Cardiac muscle cell (in vitro differentiated cells and primary cell): ENCODE results near the gene PPDPF. TPM values are rescaled to one million over a fixed set of nuclear protein-coding genes. Genes with fewer than 3 reads are reported as not detected.
"Not testable (repeated sequence)": the region's sequence is repeated elsewhere in the genome, so short reads cannot be mapped to it uniquely, and the experiment has no call there.

Source experiments
- DNase-seq, 2 donors: peaks; one replicate each; pipeline versions ENCODE4 v3.0.0 to v3.0.0-alpha.2; 2010 to 2017; ENCODE audit warnings: low read depth in 1 of 2, low spot score in 1 of 2
- H3K27ac ChIP-seq: fragments of 200-600 bp; sonication (generic); 2 replicates; pipeline ENCODE4 v1.5.1; 2016
- H3K27me3 ChIP-seq: fragments of 200-600 bp; sonication (generic); 2 replicates; pipeline ENCODE4 v1.6.0; 2016; ENCODE audit warnings: control low read depth
- H3K36me3 ChIP-seq: fragments of 200-600 bp; sonication (generic); 2 replicates; pipeline ENCODE4 v1.5.1; 2016; ENCODE audit warnings: control low read depth
- H3K4me1 ChIP-seq: fragments of 200-600 bp; sonication (generic); 2 replicates; pipeline ENCODE4 v1.8.1; 2017; ENCODE audit warnings: low read depth, mild to moderate bottlenecking, mixed run types
- H3K4me3 ChIP-seq: fragments of 200-600 bp; sonication (generic); 2 replicates; pipeline ENCODE4 v1.5.1; 2016; ENCODE audit warnings: mild to moderate bottlenecking
- H3K9me3 ChIP-seq: fragments of 200-600 bp; sonication (generic); 2 replicates; pipeline ENCODE4 v1.5.1; 2017; ENCODE audit warnings: low read depth, mild to moderate bottlenecking, control low read depth
- polyA plus RNA-seq: library from polyadenylated mRNA; unstranded; fragments of >200 nt; fragmentation: Nextera tagmentation; extraction: Ambion mirVana; gene quantifications from 2 replicates; pipeline ENCODE4 v1.2.1, GENCODE V29; 2016
- total RNA-seq: library from RNA; depleted of rRNA; stranded (reverse); fragments of >200 nt; gene quantifications from 2 replicates; pipeline ENCODE4 v1.2.3, GENCODE V29; 2016
- TF ChIP-seq, protein P1 (sequence below): IDR thresholded peaks from 2 replicates; pipeline ENCODE4 v1.5.1; 2012; ENCODE audit warnings: low read depth, mild to moderate bottlenecking, low read length

Gene PPDPF
- total and polyA plus RNA-seq, 2 experiments from 2014 or later: 265 to 368 TPM

DNA sequence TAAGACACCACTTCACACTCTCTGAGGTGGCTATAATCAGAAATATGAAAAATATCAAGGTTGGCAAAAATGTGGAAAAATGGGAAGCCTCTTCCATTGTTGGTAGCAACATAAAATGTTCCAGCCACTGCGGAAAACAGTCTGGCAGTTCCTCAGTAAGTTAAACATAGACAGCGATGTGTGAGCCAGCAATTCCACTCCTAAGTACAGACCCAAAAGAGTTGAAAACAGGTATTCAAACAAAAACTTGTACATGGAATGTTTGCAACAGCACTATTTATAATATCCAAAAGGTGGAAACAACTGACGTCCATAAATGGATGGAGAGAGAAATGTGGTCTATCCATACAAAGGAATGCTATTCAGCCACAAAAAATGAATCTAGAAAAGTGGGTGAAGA, 7.4 kb upstream of the PPDPF start:
- no peak for DNase-seq
- Histone ChIP-seq H3K27ac (no peak overlapping the region), H3K9me3 (no peaks in the 10 kb centered on the region), H3K4me3 (no peak overlapping the region), H3K36me3 (no peaks in the 10 kb centered on the region), H3K27me3 (no peaks in the 10 kb centered on the region), H3K4me1 (no peaks in the 10 kb centered on the region)
- TF ChIP-seq, protein P1, sequence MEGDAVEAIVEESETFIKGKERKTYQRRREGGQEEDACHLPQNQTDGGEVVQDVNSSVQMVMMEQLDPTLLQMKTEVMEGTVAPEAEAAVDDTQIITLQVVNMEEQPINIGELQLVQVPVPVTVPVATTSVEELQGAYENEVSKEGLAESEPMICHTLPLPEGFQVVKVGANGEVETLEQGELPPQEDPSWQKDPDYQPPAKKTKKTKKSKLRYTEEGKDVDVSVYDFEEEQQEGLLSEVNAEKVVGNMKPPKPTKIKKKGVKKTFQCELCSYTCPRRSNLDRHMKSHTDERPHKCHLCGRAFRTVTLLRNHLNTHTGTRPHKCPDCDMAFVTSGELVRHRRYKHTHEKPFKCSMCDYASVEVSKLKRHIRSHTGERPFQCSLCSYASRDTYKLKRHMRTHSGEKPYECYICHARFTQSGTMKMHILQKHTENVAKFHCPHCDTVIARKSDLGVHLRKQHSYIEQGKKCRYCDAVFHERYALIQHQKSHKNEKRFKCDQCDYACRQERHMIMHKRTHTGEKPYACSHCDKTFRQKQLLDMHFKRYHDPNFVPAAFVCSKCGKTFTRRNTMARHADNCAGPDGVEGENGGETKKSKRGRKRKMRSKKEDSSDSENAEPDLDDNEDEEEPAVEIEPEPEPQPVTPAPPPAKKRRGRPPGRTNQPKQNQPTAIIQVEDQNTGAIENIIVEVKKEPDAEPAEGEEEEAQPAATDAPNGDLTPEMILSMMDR: no peak

DNA sequence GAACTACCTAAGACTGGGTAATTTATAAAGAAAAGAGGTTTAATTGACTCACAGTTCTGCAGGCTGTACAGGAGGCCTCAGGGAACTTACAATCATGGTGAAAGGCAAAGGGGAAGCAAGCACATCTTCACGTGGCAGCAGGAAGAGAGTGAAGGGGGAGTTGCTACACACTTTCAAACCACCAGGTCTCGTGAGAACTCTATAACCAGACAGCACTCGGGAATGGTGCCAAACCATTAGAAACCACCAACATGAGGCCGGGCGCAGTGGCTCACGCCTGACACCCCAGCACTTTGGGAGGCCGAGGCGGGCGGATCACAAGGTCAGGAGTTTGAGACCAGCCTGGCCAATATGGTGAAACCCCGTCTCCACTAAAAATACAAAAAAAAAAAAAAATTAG, 6.0 kb upstream of the PPDPF start:
- not testable (repeated sequence) for DNase-seq, H3K36me3 ChIP-seq, H3K27ac ChIP-seq, H3K4me1 ChIP-seq, H3K27me3 ChIP-seq, H3K9me3 ChIP-seq, H3K4me3 ChIP-seq

DNA sequence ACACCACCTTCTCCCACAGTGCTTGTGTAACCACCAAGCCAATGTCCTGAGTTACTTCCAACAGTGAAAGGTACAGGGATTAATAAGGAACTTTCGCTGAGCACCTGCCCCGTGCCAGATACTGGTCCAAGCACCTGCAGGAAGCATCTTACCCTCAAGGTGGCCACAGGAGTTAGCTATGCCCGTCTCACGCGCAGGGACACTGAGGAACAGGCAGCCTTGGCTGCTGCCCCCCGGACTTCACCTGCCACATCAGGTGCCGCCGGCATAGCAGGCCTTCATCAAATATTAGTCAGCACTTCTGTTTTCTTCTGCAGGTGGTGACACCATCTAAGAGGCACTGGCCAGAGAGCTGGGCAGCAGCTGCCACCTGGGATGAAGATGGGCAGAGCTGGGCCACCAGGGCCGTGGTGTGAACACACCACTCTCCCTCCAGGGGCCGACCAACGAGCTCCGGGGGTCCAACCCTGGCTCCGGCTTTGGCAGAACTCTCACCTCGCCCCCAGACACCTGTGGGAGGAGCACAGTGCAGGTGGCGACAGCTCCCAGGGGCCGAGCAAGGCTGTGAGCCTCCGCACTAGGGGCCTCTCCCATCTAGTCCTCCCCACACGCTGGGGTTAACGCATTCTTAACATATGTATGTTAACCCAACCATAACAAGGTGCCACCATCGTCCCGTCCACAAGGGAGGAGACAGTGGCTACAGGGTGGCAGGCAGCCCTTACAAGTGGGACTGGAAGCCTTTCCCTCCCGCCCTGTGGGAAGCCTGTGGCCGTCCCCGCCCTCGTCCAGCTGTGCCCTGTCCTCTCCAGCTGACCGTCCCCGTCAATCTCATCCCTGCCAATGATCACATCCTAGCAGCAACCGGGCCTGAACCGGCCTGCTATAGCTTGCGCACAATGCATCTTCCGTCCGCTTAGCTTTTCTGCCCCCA, 2.9 kb upstream of the PPDPF start:
- H3K27me3 ChIP-seq: no peaks in the 10 kb centered on the region
- TF ChIP-seq, protein P1: no peak
- DNase-seq: no peak
- no peak overlapping the region for H3K27ac ChIP-seq
- H3K4me3 ChIP-seq: no peak overlapping the region
- H3K4me1 ChIP-seq: peaks cover 11% of the 10 kb centered on the region
- H3K9me3 ChIP-seq: no peaks in the 10 kb centered on the region
- peaks cover 6% of the 10 kb centered on the region for H3K36me3 ChIP-seq

DNA sequence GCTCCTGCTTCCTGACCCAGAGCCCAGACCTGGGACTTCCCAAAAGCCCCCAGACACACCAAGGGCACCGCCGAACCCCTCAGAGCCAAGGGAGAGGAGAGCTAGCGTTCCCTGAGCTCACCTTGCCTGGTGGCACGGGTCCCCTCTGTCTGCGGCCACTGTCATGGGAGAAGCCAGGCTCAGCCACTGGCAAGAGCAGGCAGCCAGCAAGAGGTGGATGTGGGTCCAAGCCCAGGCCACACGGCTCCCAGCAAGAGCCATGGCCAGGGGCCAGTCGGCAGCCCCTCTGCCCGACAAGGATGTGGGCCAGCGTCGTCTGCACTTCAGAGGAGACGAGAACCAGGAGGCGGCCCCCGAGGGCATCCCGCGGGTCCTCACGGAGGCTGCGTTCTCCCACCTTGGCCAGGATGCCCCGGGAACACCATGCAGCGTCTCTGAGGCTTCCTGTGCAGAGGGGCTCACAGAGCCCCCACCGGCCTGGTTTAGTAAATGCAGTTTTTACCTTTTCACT, 2.2 kb upstream of the PPDPF start:
- Histone ChIP-seq H3K36me3 (peaks cover 10% of the 10 kb centered on the region), H3K27ac (no peak overlapping the region), H3K9me3 (no peaks in the 10 kb centered on the region), H3K4me3 (no peak overlapping the region), H3K4me1 (peaks cover 11% of the 10 kb centered on the region), H3K27me3 (no peaks in the 10 kb centered on the region)
- TF ChIP-seq, protein P1: no peak
- no peak for DNase-seq

DNA sequence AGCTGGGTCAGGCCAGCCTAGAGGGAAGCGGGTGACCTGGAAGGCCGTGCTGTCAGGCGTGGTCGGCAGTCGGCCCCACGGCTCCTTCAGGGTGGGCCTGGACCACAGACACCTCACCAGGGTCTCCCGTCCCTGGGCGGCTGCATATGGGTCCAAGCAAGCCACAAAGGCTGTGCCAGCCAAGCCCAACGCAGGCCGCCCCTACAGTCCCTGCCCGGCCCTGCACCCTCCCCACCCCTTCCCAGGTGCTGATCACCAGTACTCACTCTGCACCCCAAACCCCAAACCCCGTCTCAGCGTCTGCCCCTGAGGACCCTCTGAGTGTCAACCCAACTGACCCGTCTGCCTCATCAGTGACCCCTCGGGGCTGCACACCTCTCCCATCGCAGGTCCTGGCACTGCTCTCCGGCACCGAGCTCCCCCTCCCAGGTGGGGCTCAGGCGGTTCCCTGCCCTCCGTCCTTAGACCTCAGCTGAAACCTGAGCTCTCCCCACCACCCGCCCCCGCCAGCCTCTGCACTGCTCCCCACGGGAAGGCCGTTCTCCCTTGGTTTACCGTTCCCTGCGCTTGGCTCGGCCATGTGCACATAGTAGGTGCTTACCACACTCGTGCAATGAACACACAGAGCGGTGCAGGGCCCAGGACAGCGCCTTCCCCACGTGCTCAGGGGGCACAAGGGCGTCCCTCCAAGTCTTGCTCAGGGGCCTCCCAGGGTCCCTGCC, 1.5 kb upstream of the PPDPF start:
- TF ChIP-seq, protein P1: no peak
- Histone ChIP-seq H3K4me3 (peak overlapping the region; percentile 79), H3K27ac (no peak overlapping the region), H3K9me3 (no peaks in the 10 kb centered on the region), H3K27me3 (no peaks in the 10 kb centered on the region), H3K36me3 (peaks cover 10% of the 10 kb centered on the region), H3K4me1 (peaks cover 11% of the 10 kb centered on the region)
- no peak for DNase-seq
